Dendritic cell treated with granulocyte-macrophage colony-stimulating factor and Interleukin-4, amounts not matched to agents 40 ng/mL and 50 ng/mL, for 4 days (primary cell): Measurements from ENCODE around the gene TTYH3.
"Not testable (repeated sequence)": the region's sequence is repeated elsewhere in the genome, so short reads cannot be mapped to it uniquely, and the experiment has no call there.

Experiments used
- H3K27ac Mint-ChIP-seq: one replicate; pipeline ENCODE4 v1.8.0; 2022; ENCODE audit warnings: mild to moderate bottlenecking, mixed read lengths
- H3K27me3 Mint-ChIP-seq: one replicate; pipeline ENCODE4 v1.8.0; 2022; ENCODE audit warnings: mild to moderate bottlenecking, mixed read lengths
- H3K36me3 Mint-ChIP-seq: one replicate; pipeline ENCODE4 v1.8.0; 2022; ENCODE audit warnings: low read depth, mixed read lengths
- H3K4me1 Mint-ChIP-seq: one replicate; pipeline ENCODE4 v1.8.0; 2022; ENCODE audit warnings: low read depth, mixed read lengths
- H3K4me3 Mint-ChIP-seq: one replicate; pipeline ENCODE4 v1.8.0; 2022; ENCODE audit warnings: mild to moderate bottlenecking, moderate library complexity, mixed read lengths
- H3K9me3 Mint-ChIP-seq: one replicate; pipeline ENCODE4 v1.8.0; 2022; ENCODE audit warnings: mixed read lengths
- intact Hi-C: fragments of 100-400 bp; cut with micrococcal nuclease; formaldehyde crosslinking; loops from one replicate; pipeline ENCODE4 v1.15.0; 2022

The TTYH3 gene

DNA sequence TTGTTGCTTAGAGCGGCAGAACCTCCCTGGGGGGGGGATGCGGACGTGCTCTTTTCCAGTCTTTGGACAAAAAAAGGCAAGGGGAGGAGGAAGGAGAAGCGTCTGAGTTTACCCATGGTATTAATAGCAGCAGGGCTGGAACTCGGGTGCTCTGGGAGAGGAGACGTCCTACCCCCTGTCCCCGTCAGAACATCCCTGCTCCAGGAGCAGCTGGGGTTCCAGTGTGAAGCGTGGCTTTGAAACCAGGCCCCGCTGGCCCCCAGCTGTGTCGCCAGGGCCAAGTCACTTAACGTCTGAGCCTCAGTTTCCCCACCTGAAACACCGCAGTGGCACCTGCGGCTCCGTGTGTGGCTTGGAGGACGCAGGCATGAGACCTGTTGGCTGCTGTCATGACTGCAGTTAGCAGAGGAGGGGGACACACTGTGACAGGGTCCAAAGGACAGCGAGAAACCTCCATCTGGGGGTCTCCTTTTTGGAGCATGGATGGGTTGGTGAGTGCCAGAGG is 57.6 kb downstream of the TTYH3 start:
- H3K4me3 Mint-ChIP-seq, result no peak overlapping the region
- no peaks in the 10 kb centered on the region for H3K36me3 Mint-ChIP-seq
- H3K27ac Mint-ChIP-seq, result no peak overlapping the region
- intact Hi-C loops, result no loop called here
- peaks cover 62% of the 10 kb centered on the region for H3K27me3 Mint-ChIP-seq
- no peaks in the 10 kb centered on the region for H3K9me3 Mint-ChIP-seq
- H3K4me1 Mint-ChIP-seq, result peaks cover 55% of the 10 kb centered on the region

DNA sequence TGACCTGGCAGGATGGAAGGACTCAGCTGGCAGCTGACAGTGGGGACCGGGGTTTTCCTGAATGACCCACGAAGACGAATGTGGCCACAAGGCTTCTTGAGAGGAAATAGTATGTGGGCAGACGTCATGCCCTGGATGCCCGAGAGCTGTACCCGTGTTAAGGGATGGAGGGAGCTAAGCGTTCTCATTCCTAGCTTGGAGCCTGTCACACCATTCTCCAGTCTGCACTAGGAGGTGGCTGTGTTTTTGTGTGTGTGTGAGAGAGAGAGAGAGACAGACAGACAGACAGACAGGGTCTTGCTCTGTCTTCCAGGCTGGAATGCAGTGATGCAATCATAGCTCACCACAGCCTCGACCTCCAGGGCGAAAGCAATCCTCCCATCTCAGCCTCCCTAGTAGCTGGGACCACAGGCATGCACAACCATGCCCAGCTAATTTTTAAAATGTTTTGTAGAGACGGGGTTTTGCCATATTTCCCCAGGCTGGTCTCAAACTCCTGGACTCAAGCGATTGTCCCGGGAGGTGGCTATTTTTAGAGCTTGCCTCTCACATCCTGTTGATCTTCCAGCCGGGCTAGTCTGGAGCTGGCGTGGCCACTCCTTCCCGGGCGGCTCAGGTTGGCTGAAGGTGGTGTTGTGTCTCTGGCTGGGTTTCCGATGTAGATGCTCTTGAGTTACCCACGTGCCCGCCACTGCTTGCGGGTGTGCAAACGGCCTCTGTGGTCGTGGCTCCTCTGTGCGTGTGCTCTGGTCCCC is 58.3 kb downstream of the TTYH3 start:
- Mint-ChIP-seq H3K4me3 (no peak overlapping the region), H3K27me3 (peaks cover 60% of the 10 kb centered on the region), H3K4me1 (peaks cover 59% of the 10 kb centered on the region), H3K36me3 (no peaks in the 10 kb centered on the region), H3K27ac (no peak overlapping the region), H3K9me3 (no peaks in the 10 kb centered on the region)
- intact Hi-C loops, result no loop called here

- Mint-ChIP-seq H3K27ac (peak overlapping the region; percentile 28), H3K27me3 (peaks cover 51% of the 10 kb centered on the region), H3K9me3 (no peaks in the 10 kb centered on the region), H3K4me3 (peak overlapping the region; percentile 24), H3K36me3 (no peaks in the 10 kb centered on the region), H3K4me1 (peaks cover 60% of the 10 kb centered on the region)
- intact Hi-C loops, result no loop called here
Measured at GRCh38 chr7:2691011-2691707, 59.4 kb downstream of the TTYH3 start.

- H3K27ac Mint-ChIP-seq, result peak overlapping the region; percentile 28
- intact Hi-C loops, H3K9me3 Mint-ChIP-seq, H3K36me3 Mint-ChIP-seq, H3K4me3 Mint-ChIP-seq: not testable (repeated sequence)
- peaks cover 60% of the 10 kb centered on the region for H3K4me1 Mint-ChIP-seq
- H3K27me3 Mint-ChIP-seq, result peaks cover 43% of the 10 kb centered on the region
Measured at GRCh38 chr7:2691932-2692439, 60.2 kb downstream of the TTYH3 start.

- H3K4me1 Mint-ChIP-seq, result peaks cover 60% of the 10 kb centered on the region
- H3K27me3 Mint-ChIP-seq, result peaks cover 40% of the 10 kb centered on the region
- H3K9me3 Mint-ChIP-seq, result no peaks in the 10 kb centered on the region
- intact Hi-C loops, result no loop called here
- no peaks in the 10 kb centered on the region for H3K36me3 Mint-ChIP-seq
- no peak overlapping the region for H3K27ac Mint-ChIP-seq
- no peak overlapping the region for H3K4me3 Mint-ChIP-seq
Measured at GRCh38 chr7:2692543-2692942, 60.8 kb downstream of the TTYH3 start.

DNA sequence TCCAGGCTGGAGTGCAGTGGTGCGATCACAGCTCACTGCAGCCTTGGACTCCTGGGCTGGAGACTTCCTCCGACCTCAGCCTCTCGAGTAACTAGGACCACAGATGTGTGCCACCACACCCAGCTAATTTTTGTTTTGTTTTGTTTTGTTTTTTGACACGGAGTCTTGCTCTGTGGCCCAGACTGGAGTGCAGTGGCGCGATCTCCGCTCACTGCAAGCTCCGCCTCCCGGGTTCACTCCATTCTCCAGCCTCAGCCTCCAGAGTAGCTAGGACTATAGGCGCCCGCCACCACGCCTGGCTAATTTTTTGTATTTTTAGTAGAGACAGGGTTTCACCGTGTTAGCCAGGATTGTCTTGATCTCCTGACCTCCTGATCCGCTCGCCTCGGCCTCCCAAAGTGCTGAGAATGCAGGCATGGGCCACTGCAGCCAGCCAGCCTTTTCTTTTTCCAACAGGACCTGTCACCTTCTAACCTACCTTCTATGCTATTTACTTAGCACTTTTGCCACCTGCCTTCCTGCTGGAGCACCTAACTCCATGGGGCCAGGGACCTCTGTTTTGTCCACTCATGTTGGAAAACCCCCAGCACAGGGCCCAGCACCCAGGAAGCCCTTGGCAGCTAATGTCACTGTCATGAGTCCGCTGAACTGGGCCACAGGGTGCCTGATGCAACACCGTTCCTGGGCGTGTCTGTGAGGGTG is 61.8 kb downstream of the TTYH3 start:
- H3K4me3 Mint-ChIP-seq, H3K36me3 Mint-ChIP-seq, H3K9me3 Mint-ChIP-seq, intact Hi-C loops: not testable (repeated sequence)
- peak overlapping the region; percentile 26 for H3K27ac Mint-ChIP-seq
- peaks cover 40% of the 10 kb centered on the region for H3K27me3 Mint-ChIP-seq
- peaks cover 59% of the 10 kb centered on the region for H3K4me1 Mint-ChIP-seq

- Mint-ChIP-seq H3K27ac (peak overlapping the region; percentile 26), H3K4me1 (peaks cover 59% of the 10 kb centered on the region), H3K27me3 (peaks cover 40% of the 10 kb centered on the region)
- H3K4me3 Mint-ChIP-seq, H3K36me3 Mint-ChIP-seq, intact Hi-C loops, H3K9me3 Mint-ChIP-seq: not testable (repeated sequence)
Measured at GRCh38 chr7:2694122-2694436, 62.3 kb downstream of the TTYH3 start.

DNA sequence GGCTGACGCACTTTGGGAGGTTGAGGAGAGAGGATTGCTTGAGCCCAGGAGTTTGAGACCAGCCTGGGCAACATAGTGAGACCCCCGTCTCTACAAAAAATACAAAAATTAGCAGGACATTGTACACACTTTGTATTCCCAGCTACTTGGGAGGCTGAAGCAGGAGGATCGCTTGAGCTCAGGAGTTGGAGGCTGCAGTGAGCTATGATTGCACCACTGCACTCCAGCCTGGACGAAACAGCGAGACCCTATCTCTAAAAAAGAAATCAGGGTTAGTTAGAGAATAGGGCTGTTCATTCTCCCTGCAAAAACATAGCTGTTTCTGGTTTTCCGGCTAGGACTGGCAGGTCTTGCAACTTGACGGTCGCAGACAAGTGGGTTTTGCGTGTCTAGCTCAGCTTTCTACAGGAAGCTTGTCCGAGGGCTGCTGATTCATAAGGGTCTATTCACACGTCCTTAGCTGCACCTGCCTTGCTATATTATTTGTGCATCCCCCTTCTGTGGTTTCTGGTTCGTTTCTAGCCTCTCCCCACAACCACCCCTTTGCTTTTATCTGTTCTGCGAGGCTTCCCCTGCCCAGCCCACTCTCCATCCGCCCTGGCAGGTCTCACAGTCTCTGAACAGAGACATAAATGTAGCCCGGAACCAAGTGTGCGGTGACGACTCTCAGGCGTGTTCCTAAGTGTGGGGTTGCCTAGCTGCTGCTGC is 66.9 kb downstream of the TTYH3 start:
- Mint-ChIP-seq H3K27ac (no peak overlapping the region), H3K4me3 (no peak overlapping the region), H3K36me3 (no peaks in the 10 kb centered on the region), H3K9me3 (no peaks in the 10 kb centered on the region), H3K4me1 (peaks cover 38% of the 10 kb centered on the region), H3K27me3 (peaks cover 47% of the 10 kb centered on the region)
- intact Hi-C loops, result no loop called here

DNA sequence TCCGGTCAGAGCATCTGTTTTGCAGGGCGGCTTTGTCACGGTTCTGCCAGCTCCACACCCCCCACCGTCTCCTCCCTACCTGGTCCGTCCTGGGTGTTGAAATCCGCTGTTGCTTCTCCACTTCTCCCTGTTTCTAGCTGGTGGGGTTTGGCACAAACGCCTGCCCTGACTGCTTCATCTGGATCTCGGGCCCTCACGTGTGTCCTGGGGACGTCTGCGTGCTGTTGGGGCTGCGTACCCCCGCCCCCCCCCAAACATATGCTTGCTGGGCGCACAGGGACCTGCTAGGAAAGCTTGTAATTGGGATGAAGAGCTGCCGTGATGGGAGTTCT is 67.5 kb downstream of the TTYH3 start:
- no peak overlapping the region for H3K4me3 Mint-ChIP-seq
- H3K9me3 Mint-ChIP-seq, result no peaks in the 10 kb centered on the region
- peaks cover 32% of the 10 kb centered on the region for H3K4me1 Mint-ChIP-seq
- peaks cover 47% of the 10 kb centered on the region for H3K27me3 Mint-ChIP-seq
- no peaks in the 10 kb centered on the region for H3K36me3 Mint-ChIP-seq
- intact Hi-C loops, result no loop called here
- no peak overlapping the region for H3K27ac Mint-ChIP-seq

DNA sequence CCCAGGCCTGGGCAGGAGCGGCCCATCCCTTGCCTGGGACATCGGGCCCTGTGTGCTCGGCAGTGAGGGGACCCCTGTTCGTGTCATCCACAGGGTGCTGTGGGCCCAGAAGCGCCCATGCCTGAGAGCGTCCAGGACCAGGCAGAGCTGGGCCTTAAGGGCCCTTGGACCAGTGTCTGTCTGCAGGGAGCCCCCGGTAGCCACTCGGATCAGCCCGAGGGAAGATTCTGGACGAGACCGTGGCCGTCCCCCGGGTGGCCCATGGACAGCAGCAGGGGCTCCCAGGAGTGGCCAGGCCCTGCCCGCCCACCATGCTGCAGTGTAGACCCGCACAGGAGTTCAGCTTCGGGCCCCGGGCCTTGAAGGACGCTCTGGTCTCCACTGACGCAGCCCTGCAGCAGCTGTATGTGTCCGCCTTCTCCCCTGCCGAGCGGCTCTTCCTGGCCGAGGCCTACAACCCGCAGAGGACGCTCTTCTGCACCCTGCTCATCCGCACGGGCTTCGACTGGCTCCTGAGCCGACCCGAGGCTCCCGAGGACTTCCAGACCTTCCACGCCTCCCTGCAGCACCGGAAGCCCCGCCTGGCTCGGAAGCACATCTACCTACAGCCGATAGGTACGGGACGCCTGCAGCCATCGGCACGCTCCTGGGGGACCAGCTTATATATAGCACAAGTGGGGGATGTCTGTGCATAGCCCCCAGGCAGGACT is 68.5 kb downstream of the TTYH3 start:
- Mint-ChIP-seq H3K9me3 (no peaks in the 10 kb centered on the region), H3K27ac (no peak overlapping the region), H3K36me3 (no peaks in the 10 kb centered on the region), H3K27me3 (peaks cover 47% of the 10 kb centered on the region), H3K4me3 (no peak overlapping the region), H3K4me1 (peaks cover 26% of the 10 kb centered on the region)
- intact Hi-C loops, result no loop called here

GRCh38 chr7:2701424-2701823 is 69.6 kb downstream of the TTYH3 start:
- Mint-ChIP-seq H3K4me1 (peaks cover 26% of the 10 kb centered on the region), H3K4me3 (no peak overlapping the region)
- intact Hi-C loops, result no loop called here

DNA sequence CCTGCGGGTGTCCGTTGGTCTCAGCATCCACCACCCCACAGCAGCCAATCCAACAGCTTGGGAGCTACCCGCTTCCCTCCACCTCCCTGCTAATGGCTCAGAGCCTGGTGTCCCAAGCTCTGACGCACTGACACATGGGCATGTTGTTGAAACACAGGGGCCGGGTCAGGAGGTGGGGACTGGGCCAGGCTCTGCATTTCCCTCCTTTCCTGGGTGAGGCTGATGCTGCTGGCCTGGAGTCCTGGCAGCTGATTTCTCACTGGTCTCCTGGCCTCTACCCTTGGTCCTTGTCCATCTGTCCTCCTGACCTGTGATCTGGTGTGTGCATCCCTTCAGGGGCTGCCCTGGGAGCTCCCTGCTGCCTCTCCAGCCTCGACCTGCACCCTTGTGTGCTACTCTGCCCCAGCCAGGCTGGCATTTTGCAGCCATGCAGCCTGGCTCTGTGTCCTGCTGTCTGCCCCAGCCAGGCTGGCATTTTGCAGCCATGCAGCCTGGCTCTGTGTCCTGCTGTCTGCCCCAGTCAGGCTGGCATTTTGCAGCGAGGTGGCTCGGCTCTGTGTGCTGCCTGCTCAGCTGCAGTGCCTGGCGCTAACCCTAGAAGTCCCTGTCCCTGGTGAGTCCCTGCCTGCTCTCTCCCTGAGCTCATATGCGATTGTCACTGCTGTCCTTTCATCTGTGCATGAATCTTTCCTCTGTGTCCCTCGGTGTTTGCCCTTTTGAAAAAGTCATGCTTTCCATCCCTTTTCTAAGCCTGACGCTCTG is 70.2 kb downstream of the TTYH3 start:
- Mint-ChIP-seq H3K27ac (peak overlapping the region; percentile 21), H3K27me3 (peaks cover 49% of the 10 kb centered on the region), H3K9me3 (no peaks in the 10 kb centered on the region)

More at GRCh38 chr7:2701424-2701823, 69.6 kb downstream of the TTYH3 start:
- Mint-ChIP-seq H3K9me3 (no peaks in the 10 kb centered on the region), H3K27me3 (peaks cover 49% of the 10 kb centered on the region), H3K27ac (no peak overlapping the region), H3K36me3 (no peaks in the 10 kb centered on the region)

DNA sequence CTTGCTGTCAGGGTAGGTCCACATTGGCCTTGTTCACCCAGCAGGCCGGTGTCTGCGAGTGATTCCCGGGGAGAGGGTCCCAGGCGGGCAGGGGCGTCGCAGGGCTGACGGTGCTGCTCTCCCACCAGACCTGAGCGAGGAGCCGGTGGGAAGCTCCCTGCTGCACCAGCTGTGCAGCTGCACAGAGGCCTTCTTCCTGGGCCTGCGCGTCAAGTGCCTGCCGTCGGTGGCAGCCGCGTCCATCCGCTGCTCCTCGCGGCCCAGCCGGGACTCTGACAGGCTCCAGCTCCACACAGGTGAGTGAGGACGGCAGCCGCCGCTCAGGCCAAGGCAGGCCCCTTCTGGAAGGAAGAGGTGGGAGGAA is 70.8 kb downstream of the TTYH3 start:
- peaks cover 50% of the 10 kb centered on the region for H3K27me3 Mint-ChIP-seq
- no peaks in the 10 kb centered on the region for H3K36me3 Mint-ChIP-seq
- H3K9me3 Mint-ChIP-seq, result no peaks in the 10 kb centered on the region
- intact Hi-C loops, result no loop called here
- H3K27ac Mint-ChIP-seq, result no peak overlapping the region
- peaks cover 26% of the 10 kb centered on the region for H3K4me1 Mint-ChIP-seq
- no peak overlapping the region for H3K4me3 Mint-ChIP-seq

More for the DNA sequence above, 70.2 kb downstream of the TTYH3 start:
- H3K4me3 Mint-ChIP-seq, result no peak overlapping the region
- intact Hi-C loops, result no loop called here
- H3K4me1 Mint-ChIP-seq, result peaks cover 26% of the 10 kb centered on the region
- no peaks in the 10 kb centered on the region for H3K36me3 Mint-ChIP-seq
